Measurements from ENCODE around the gene CYP19A1. TPM values are rescaled to one million over a fixed set of nuclear protein-coding genes. Genes with fewer than 3 reads are reported as not detected.
A peak's percentile ranks its signal among the peaks of the same experiment; 100 is the strongest.

CYP19A1 gene
- total and polyA plus RNA-seq, 9 of the 15 experiments (the other 6 are each of a cell fraction or from before 2014, with no cell fraction given): 0.16 to 0.63 (median 0.47) TPM; not detected in 3

- Histone ChIP-seq H3K27me3 (ENCODE audit: control insufficient read depth in 2 of 2, insufficient read depth in 2 of 2, low read length in 2 of 2) (peaks cover 4 to 25% of the 10 kb centered on the region in 2 experiments; a peak in 2 of 5 replicates), H3K4me2 (ENCODE audit: insufficient read depth, low read length) (no peak overlapping the region), H3K9me3 (replicated peaks; ENCODE audit: control insufficient read depth, insufficient read depth, low read depth, low read length) (no peaks in the 10 kb centered on the region), H3K4me1 (replicated peaks in 1 of 2; ENCODE audit: control insufficient read depth in 2 of 2, insufficient read depth in 2 of 2, low read length in 2 of 2) (peaks cover 0 to 25% of the 10 kb centered on the region in 2 experiments; a peak in 4 of 5 replicates), H3K27ac (ENCODE audit: extremely low read depth, low read depth, low read length) (no peak overlapping the region), H3K36me3 (ENCODE audit: control insufficient read depth, insufficient read depth, low read length) (no peaks in the 10 kb centered on the region), H2AFZ (ENCODE audit: low read depth, low read length) (no peak overlapping the region), H3K9me1 (ENCODE audit: control insufficient read depth, insufficient read depth, low read length) (no peaks in the 10 kb centered on the region), H3K4me3 (no peak overlapping the region), H3K79me2 (ENCODE audit: control insufficient read depth, insufficient read depth, low read length) (no peaks in the 10 kb centered on the region), H3K9ac (ENCODE audit: insufficient read depth in 1 of 2, low read depth in 2 of 2, low read length in 2 of 2) (no peak overlapping the region), H4K20me1 (replicated peaks; ENCODE audit: control insufficient read depth, insufficient read depth, low read length) (no peaks in the 10 kb centered on the region)
- WGBS (ENCODE audit: insufficient coverage, low coverage, missing lambda C conversion rate): 4% methylated on average over 4 of the region's 4 CpGs
- BruUV-seq (replicated peaks): no TSS peak
- FAIRE-seq (no peak), DNase-seq (ENCODE audit: extremely low read depth in 1 of 4, low spot score in 3 of 4) (peak in 1 of 4 experiments; percentile 13), ATAC-seq (no peak)
- in situ Hi-C loops (cut with MboI) (no loop called here), intact Hi-C loops (cut with micrococcal nuclease) (no loop called here)
- POLR2A ChIA-PET: no interaction called here
- CTCF ChIA-PET (ENCODE audit: low intra/inter-chr PET ratio): no interaction called here
- TF ChIP-seq SMAD4 (CRISPR knock-in tag; conservative IDR thresholded peaks at IDR 0.05) (peak; percentile 40), ZNF76 (CRISPR knock-in tag; IDR thresholded peaks at IDR 0.05; ENCODE audit: borderline replicate concordance) (no peak), BACH1 (tag; IDR thresholded peaks at IDR 0.05) (no peak), SMC3 (conservative IDR thresholded peaks at IDR 0.05; ENCODE audit: insufficient read depth, low read depth, low read length) (no peak), PHF8 (IDR thresholded peaks at IDR 0.05; ENCODE audit: borderline replicate concordance, low read length) (no peak), TCF7 (IDR thresholded peaks at IDR 0.05; ENCODE audit: borderline replicate concordance) (no peak), ZNF717 (CRISPR knock-in tag; IDR thresholded peaks at IDR 0.05) (no peak), ZNF232 (CRISPR knock-in tag; IDR thresholded peaks at IDR 0.05) (no peak), CBFA2T3 (IDR thresholded peaks at IDR 0.05) (peak; percentile 48), FOXP4 (CRISPR knock-in tag; IDR thresholded peaks at IDR 0.05; ENCODE audit: borderline replicate concordance) (no peak), CBFA2T2 (conservative IDR thresholded peaks at IDR 0.05) (0 out of 2 replicates have a peak, but pooled peaks have one; percentile 25), POLR2AphosphoS5 (IDR thresholded peaks at IDR 0.05; ENCODE audit: control insufficient read depth, insufficient read depth, low read depth, low read length) (no peak), ZBTB7A (IDR thresholded peaks at IDR 0.05; ENCODE audit: borderline replicate concordance, control insufficient read depth, low read depth, low read length) (no peak), SRSF1 (IDR thresholded peaks at IDR 0.05; ENCODE audit: low read depth, low read length) (no peak), ZNF143 (CRISPR knock-in tag; IDR thresholded peaks at IDR 0.05) (no peak), NFRKB (IDR thresholded peaks at IDR 0.05; ENCODE audit: low read depth) (no peak), ZNF395 (CRISPR knock-in tag; IDR thresholded peaks at IDR 0.05) (no peak), TAF7 (tag; IDR thresholded peaks at IDR 0.05) (no peak), ETV6 (IDR thresholded peaks at IDR 0.05; ENCODE audit: borderline replicate concordance in 1 of 2, low read depth in 2 of 2, low read length in 1 of 2) (no peak), ETV6 (CRISPR knock-in tag; IDR thresholded peaks at IDR 0.05; ENCODE audit: borderline replicate concordance) (no peak), SOX6 (IDR thresholded peaks at IDR 0.05) (peak; percentile 57; the same call in 1 of the 2 replicates)
Observed at GRCh38 chr15:51250217-51251011, 88.0 kb downstream of the CYP19A1 start.

Data from K562 (cell line).